ENCODE results near the gene TXNL4A. TPM values are rescaled to one million over a fixed set of nuclear protein-coding genes. Genes with fewer than 3 reads are reported as not detected.

TXNL4A gene
- total RNA-seq, 1 donor from 2014 or later: 22.9 TPM

- DNase-seq: no peak
Observed at GRCh38 chr18:79991494-79991893, 3.1 kb upstream of the TXNL4A start.

- no peak for DNase-seq
Observed at GRCh38 chr18:79989195-79989497, 783 bp upstream of the TXNL4A start.

GRCh38 chr18:79988071-79988450 is 302 bp downstream of the TXNL4A start:
- peak; percentile 71 for DNase-seq

- DNase-seq: no peak
Observed at GRCh38 chr18:79987566-79987965, 797 bp downstream of the TXNL4A start.

- DNase-seq: no peak
Observed at GRCh38 chr18:79986726-79987125, 1.6 kb downstream of the TXNL4A start.

GRCh38 chr18:79985172-79985571 is 3.2 kb downstream of the TXNL4A start:
- no peak for DNase-seq

- no peak for DNase-seq
Observed at GRCh38 chr18:79983793-79984192, 4.6 kb downstream of the TXNL4A start.

- no peak for DNase-seq
Observed at GRCh38 chr18:79983253-79983652, 5.1 kb downstream of the TXNL4A start.

- DNase-seq: no peak
Observed at GRCh38 chr18:79982736-79983135, 5.6 kb downstream of the TXNL4A start.

- no peak for DNase-seq
Observed at GRCh38 chr18:79980585-79980984, 7.8 kb downstream of the TXNL4A start.

GRCh38 chr18:79979843-79980242 is 8.5 kb downstream of the TXNL4A start:
- DNase-seq: no peak

- peak; percentile 28 for DNase-seq
Observed at GRCh38 chr18:79975985-79976680, 12.2 kb downstream of the TXNL4A start.

GRCh38 chr18:79975043-79975442 is 13.3 kb downstream of the TXNL4A start:
- DNase-seq: no peak

- DNase-seq: no peak
Observed at GRCh38 chr18:79974025-79974654, 14.2 kb downstream of the TXNL4A start.

- no peak for DNase-seq
Observed at GRCh38 chr18:79973517-79973916, 14.8 kb downstream of the TXNL4A start.

- DNase-seq: no peak
Observed at GRCh38 chr18:79972720-79973119, 15.6 kb downstream of the TXNL4A start.

- no peak for DNase-seq
Observed at GRCh38 chr18:79971986-79972385, 16.4 kb downstream of the TXNL4A start.

GRCh38 chr18:79971211-79971952 is 17.0 kb downstream of the TXNL4A start:
- DNase-seq: no peak

GRCh38 chr18:79970419-79971133 is 17.8 kb downstream of the TXNL4A start:
- DNase-seq: no peak

- DNase-seq: peak; percentile 44
Observed at GRCh38 chr18:79965119-79965902, 23.1 kb downstream of the TXNL4A start.

GRCh38 chr18:79964330-79965118 is 23.8 kb downstream of the TXNL4A start, which contains the start of gene HSBP1L1:
HSBP1L1 (plus strand) TSS chr18:79964643; CDS start chr18:79964736, 93 bp downstream.
- DNase-seq: peak; percentile 62

Data from tongue (tissue), 2 donors.